Caco-2 (cell line): Measurements from ENCODE around the gene CLDN25. TPM values are rescaled to one million over a fixed set of nuclear protein-coding genes. Genes with fewer than 3 reads are reported as not detected.

Source experiments
- BruUV-seq: library from RNA; stranded (reverse); fragments of 400-500 nt; replicated peaks from 2 replicates; lab custom pipeline; 2021; lab: Mats Ljungman, UMichigan
- CTCF ChIA-PET: fragments of 300-600 bp; sonication (Branson Sonifier 250); formaldehyde crosslinking; loops from one replicate; lab custom pipeline; 2022; ENCODE audit warnings: antibody characterized with exemption; lab: Charles Lee
- POLR2A ChIA-PET: fragments of 300-600 bp; sonication (Branson Sonifier 250); formaldehyde crosslinking; loops from one replicate; lab custom pipeline; 2022; ENCODE audit warnings: antibody characterized with exemption; lab: Charles Lee
- DNase-seq, 2 experiments: peaks; one replicate each; pipeline versions ENCODE4 v3.0.0 to v3.0.0-alpha.2; 2020 to 2022
- H3K27me3 ChIP-seq: replicated peaks from 2 replicates; pipeline ENCODE4 v1.6.0; 2011; ENCODE audit warnings: low read length; ENCODE audit not compliant: control insufficient read depth, insufficient read depth
- H3K36me3 ChIP-seq: 2 replicates; pipeline ENCODE4 v1.5.1; 2011; ENCODE audit warnings: low read length; ENCODE audit not compliant: control insufficient read depth, insufficient read depth
- H3K4me1 ChIP-seq: fragments of 250-450 bp; sonication (Bioruptor Pico); 2 replicates; pipeline ENCODE4 v1.5.1; 2020; ENCODE audit warnings: mild to moderate bottlenecking
- H3K4me3 ChIP-seq: 2 replicates; pipeline ENCODE4 v1.5.1; 2011; ENCODE audit warnings: low read depth, mild to moderate bottlenecking, control low read depth, low read length
- H3K9me3 ChIP-seq: fragments of 250-450 bp; sonication (Bioruptor Pico); 2 replicates; pipeline ENCODE4 v1.5.1; 2020; ENCODE audit warnings: mild to moderate bottlenecking, moderate library complexity
- H3K27ac Mint-ChIP-seq: one replicate; pipeline ENCODE4 v1.8.0; 2022; ENCODE audit warnings: mixed read lengths; ENCODE audit not compliant: unreplicated experiment
- H3K27me3 Mint-ChIP-seq: one replicate; pipeline ENCODE4 v1.8.0; 2022; ENCODE audit warnings: mixed read lengths; ENCODE audit not compliant: insufficient read depth, unreplicated experiment
- H3K36me3 Mint-ChIP-seq: one replicate; pipeline ENCODE4 v1.8.0; 2022; ENCODE audit warnings: mild to moderate bottlenecking, mixed read lengths; ENCODE audit not compliant: insufficient read depth, unreplicated experiment
- H3K4me1 Mint-ChIP-seq: one replicate; pipeline ENCODE4 v1.8.0; 2022; ENCODE audit warnings: low read depth, mixed read lengths; ENCODE audit not compliant: unreplicated experiment
- H3K4me3 Mint-ChIP-seq: one replicate; pipeline ENCODE4 v1.8.0; 2022; ENCODE audit warnings: mild to moderate bottlenecking, moderate library complexity, mixed read lengths; ENCODE audit not compliant: unreplicated experiment
- H3K9me3 Mint-ChIP-seq: one replicate; pipeline ENCODE4 v1.8.0; 2022; ENCODE audit warnings: mixed read lengths; ENCODE audit not compliant: unreplicated experiment
- CTCF ChIP-seq, 2 experiments: fragments of 200-600 bp in 1 of 2; IDR thresholded peaks; 1 replicate in 1 of 2; 2 replicates in 1 of 2; pipeline versions ENCODE4 v1.5.1 to v1.8.0; 2011 to 2022; ENCODE audit warnings: antibody characterized with exemption in 1 of 2, control low read depth in 1 of 2, inconsistent platforms in 1 of 2, low read depth in 1 of 2, low read length in 1 of 2, mild to moderate bottlenecking in 1 of 2, moderate library complexity in 1 of 2; ENCODE audit not compliant: insufficient read depth in 1 of 2, severe bottlenecking in 1 of 2, unreplicated experiment in 1 of 2
- intact Hi-C: fragments of 100-400 bp; cut with micrococcal nuclease; formaldehyde crosslinking; loops from one replicate; pipeline ENCODE4 v1.10.0; 2022; ENCODE audit not compliant: unreplicated experiment
- total RNA-seq: library from RNA; stranded (reverse); gene quantifications from 2 replicates; pipeline ENCODE4 v1.2.3, GENCODE V29; 2022

CLDN25 gene
- total RNA-seq, 1 experiment from 2014 or later = not detected

DNA sequence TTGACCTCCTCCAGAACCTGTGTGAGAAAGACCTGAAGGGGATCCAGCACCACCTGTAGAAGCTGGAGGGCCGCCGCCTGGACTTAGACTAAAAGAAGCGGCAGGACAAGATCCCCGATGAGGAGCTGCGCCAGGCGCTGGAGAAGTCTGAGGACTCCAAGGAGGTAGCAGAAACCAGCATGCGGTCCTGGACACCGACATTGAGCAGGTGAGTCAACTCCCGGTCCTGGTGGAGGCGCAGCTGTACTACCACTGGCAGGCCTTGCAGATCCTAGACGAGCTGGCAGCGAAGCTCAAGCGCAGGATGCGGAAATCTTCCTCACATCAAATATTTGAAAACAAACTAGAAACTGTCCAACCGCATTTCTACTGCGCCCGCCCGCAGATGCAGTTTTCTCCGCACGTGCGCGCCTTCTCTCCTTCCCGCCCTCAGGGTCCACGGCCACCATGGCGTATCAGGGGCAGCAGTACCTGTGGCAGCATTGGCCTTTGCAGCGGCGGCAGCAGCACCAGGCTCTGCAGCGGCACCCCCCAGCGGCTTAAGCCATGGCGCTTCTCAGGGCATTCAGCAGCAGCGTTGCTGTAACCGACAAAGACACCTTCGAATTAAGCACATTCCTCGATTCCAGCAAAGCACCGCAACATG, 10.2 kb downstream of the CLDN25 start:
- H3K4me3 ChIP-seq = no peak overlapping the region
- Mint-ChIP-seq H3K4me1 (no peaks in the 10 kb centered on the region), H3K36me3 (peaks cover 5% of the 10 kb centered on the region), H3K27me3 (peaks cover 11% of the 10 kb centered on the region), H3K4me3 (no peak overlapping the region), H3K9me3 (no peaks in the 10 kb centered on the region), H3K27ac (no peak overlapping the region)
- intact Hi-C loops = no loop called here
- no peaks in the 10 kb centered on the region for H3K27me3 ChIP-seq
- no peak for DNase-seq
- H3K9me3 ChIP-seq = no peaks in the 10 kb centered on the region
- TF ChIP-seq CTCF (IDR thresholded peaks at IDR 0.05; ENCODE audit: insufficient read depth in 1 of 2, low read depth in 1 of 2, low read length in 1 of 2, severe bottlenecking in 1 of 2, unreplicated experiment in 1 of 2) = no peak
- ChIA-PET POLR2A (no interaction called here), CTCF (no interaction called here)
- BruUV-seq = no TSS peak
- no peaks in the 10 kb centered on the region for H3K4me1 ChIP-seq
- no peaks in the 10 kb centered on the region for H3K36me3 ChIP-seq

GRCh38 chr11:113796663-113797259, 17.2 kb downstream of the CLDN25 start:
- H3K4me1 Mint-ChIP-seq = no peaks in the 10 kb centered on the region
- DNase-seq = peak; percentile 48 to 70
- intact Hi-C loops = loop anchor here (1.0 kb wide), 2 partner anchors 23 to 491 kb away; partner anchors contain the start of gene ZW10
- H3K36me3 Mint-ChIP-seq = peaks cover 36% of the 10 kb centered on the region
- Histone ChIP-seq H3K27me3 (no peaks in the 10 kb centered on the region), H3K9me3 (no peaks in the 10 kb centered on the region), H3K4me1 (no peaks in the 10 kb centered on the region), H3K4me3 (no peak overlapping the region), H3K36me3 (no peaks in the 10 kb centered on the region)
- POLR2A ChIA-PET = interaction anchor here (0.6 kb wide), 1 partner anchor 105 kb away, joined by 6 read pairs; no protein-coding TSS in a partner anchor
- H3K27ac Mint-ChIP-seq = no peak overlapping the region
- TF ChIP-seq CTCF (IDR thresholded peaks at IDR 0.05; ENCODE audit: insufficient read depth in 1 of 2, low read depth in 1 of 2, low read length in 1 of 2, severe bottlenecking in 1 of 2, unreplicated experiment in 1 of 2) = peak; percentile 79 to 86
- CTCF ChIA-PET = interaction anchor here (0.6 to 2.2 kb wide), 18 partner anchors 10 to 1209 kb away, joined by 3 to 30 read pairs (median 4); partner anchors contain the start of gene ZW10
- H3K4me3 Mint-ChIP-seq = no peak overlapping the region
- no TSS peak for BruUV-seq
- no peaks in the 10 kb centered on the region for H3K27me3 Mint-ChIP-seq
- no peaks in the 10 kb centered on the region for H3K9me3 Mint-ChIP-seq

GRCh38 chr11:113802621-113803020, 23.0 kb downstream of the CLDN25 start:
- DNase-seq = no peak
- no peaks in the 10 kb centered on the region for H3K9me3 ChIP-seq
- POLR2A ChIA-PET = no interaction called here
- H3K36me3 ChIP-seq = peaks cover 5% of the 10 kb centered on the region
- no peak for TF ChIP-seq CTCF (IDR thresholded peaks at IDR 0.05; ENCODE audit: insufficient read depth in 1 of 2, low read depth in 1 of 2, low read length in 1 of 2, severe bottlenecking in 1 of 2, unreplicated experiment in 1 of 2)
- H3K27me3 ChIP-seq = no peaks in the 10 kb centered on the region
- no TSS peak for BruUV-seq
- Mint-ChIP-seq H3K27ac (no peak overlapping the region), H3K4me1 (no peaks in the 10 kb centered on the region), H3K4me3 (no peak overlapping the region), H3K36me3 (peaks cover 68% of the 10 kb centered on the region), H3K9me3 (no peaks in the 10 kb centered on the region), H3K27me3 (no peaks in the 10 kb centered on the region)
- no peaks in the 10 kb centered on the region for H3K4me1 ChIP-seq
- CTCF ChIA-PET = no interaction called here
- intact Hi-C loops = no loop called here
- no peak overlapping the region for H3K4me3 ChIP-seq
